ENCODE measurements around the gene POC1B.

GRCh38 chr12:89513544-89513943 is 12.3 kb downstream of the POC1B start:
- TF ChIP-seq JUN (CRISPR knock-in tag; IDR thresholded peaks at IDR 0.05) (no peak), NR1H2 (CRISPR knock-in tag; IDR thresholded peaks at IDR 0.05) (no peak), CTCF (IDR thresholded peaks at IDR 0.05) (no peak), SOX15 (CRISPR knock-in tag; IDR thresholded peaks at IDR 0.05) (no peak), PRDM15 (CRISPR knock-in tag; IDR thresholded peaks at IDR 0.05) (no peak), ZBTB43 (CRISPR knock-in tag; IDR thresholded peaks at IDR 0.05) (no peak), FOXJ3 (CRISPR knock-in tag; IDR thresholded peaks at IDR 0.05; ENCODE audit: borderline replicate concordance) (no peak), FOXK1 (CRISPR knock-in tag; IDR thresholded peaks at IDR 0.05) (no peak), ATF2 (CRISPR knock-in tag; IDR thresholded peaks at IDR 0.05; ENCODE audit: borderline replicate concordance, low read depth) (no peak)

All from WTC11 (cell line).